PC-9 (cell line): ENCODE measurements around the gene ZMAT5. TPM values are rescaled to one million over a fixed set of nuclear protein-coding genes. Genes with fewer than 3 reads are reported as not detected.

ENCODE experiments used
- BruUV-seq: library from RNA; stranded (reverse); fragments of 400-500 nt; replicated peaks from 2 replicates; lab custom pipeline; 2021; lab: Mats Ljungman, UMichigan
- CTCF ChIA-PET: fragments of 300-600 bp; sonication (Branson Sonifier 250); formaldehyde crosslinking; loops from one replicate; lab custom pipeline; 2022; ENCODE audit warnings: antibody characterized with exemption; lab: Charles Lee
- POLR2A ChIA-PET: fragments of 300-600 bp; sonication (Branson Sonifier 250); formaldehyde crosslinking; loops from one replicate; lab custom pipeline; 2022; ENCODE audit warnings: antibody characterized with exemption; ENCODE audit not compliant: unreplicated experiment; lab: Charles Lee
- DNase-seq, 2 experiments: peaks; one replicate each; pipeline versions ENCODE4 v3.0.0 to v3.0.0-alpha.2; 2015 to 2022; ENCODE audit warnings: mixed read lengths in 1 of 2
- H2AFZ ChIP-seq: fragments of 200-600 bp; sonication (generic); 2 replicates; pipeline ENCODE4 v1.8.1; 2017; ENCODE audit warnings: antibody characterized with exemption
- H3F3A ChIP-seq: fragments of 200-600 bp; sonication (generic); 2 replicates; pipeline ENCODE4 v1.8.1; 2017; ENCODE audit warnings: antibody characterized with exemption, mild to moderate bottlenecking, low read depth; ENCODE audit not compliant: insufficient read depth
- H3K27ac ChIP-seq: fragments of 200-600 bp; sonication (generic); 2 replicates; pipeline ENCODE4 v1.6.1; 2016; ENCODE audit warnings: mixed run types
- H3K27me3 ChIP-seq: fragments of 200-600 bp; sonication (generic); 2 replicates; pipeline ENCODE4 v1.6.1; 2016; ENCODE audit warnings: low read depth, mixed run types; ENCODE audit not compliant: insufficient read depth
- H3K36me3 ChIP-seq: fragments of 200-600 bp; sonication (generic); 2 replicates; pipeline ENCODE4 v1.6.1; 2016; ENCODE audit warnings: low read depth, mixed run types
- H3K4me1 ChIP-seq: fragments of 200-600 bp; sonication (generic); replicated peaks from 2 replicates; pipeline ENCODE4 v1.6.1; 2016; ENCODE audit warnings: mixed run types; ENCODE audit not compliant: insufficient read depth
- H3K4me2 ChIP-seq: fragments of 200-600 bp; sonication (generic); 2 replicates; pipeline ENCODE4 v1.6.1; 2017; ENCODE audit warnings: mixed run types
- H3K4me3 ChIP-seq: fragments of 200-600 bp; sonication (generic); 2 replicates; pipeline ENCODE4 v1.6.1; 2016; ENCODE audit warnings: mixed run types
- H3K79me2 ChIP-seq: fragments of 200-600 bp; sonication (generic); 2 replicates; pipeline ENCODE4 v1.6.1; 2017; ENCODE audit warnings: low read depth, mixed run types
- H3K9me2 ChIP-seq: fragments of 200-600 bp; sonication (generic); 2 replicates; pipeline ENCODE4 v1.8.1; 2017; ENCODE audit warnings: mild to moderate bottlenecking; ENCODE audit not compliant: insufficient read depth
- H3K9me3 ChIP-seq: fragments of 200-600 bp; sonication (generic); 2 replicates; pipeline ENCODE4 v1.8.1; 2016; ENCODE audit warnings: low read depth; ENCODE audit not compliant: insufficient read depth
- H4K20me1 ChIP-seq: fragments of 200-600 bp; sonication (generic); 2 replicates; pipeline ENCODE4 v1.8.1; 2017; ENCODE audit not compliant: insufficient read depth
- EZH2 ChIP-seq: fragments of 200-600 bp; sonication (generic); IDR thresholded peaks from 2 replicates; pipeline ENCODE4 v1.8.0; 2017; ENCODE audit warnings: antibody characterized with exemption, low read depth
- intact Hi-C: fragments of 100-400 bp; cut with micrococcal nuclease; formaldehyde crosslinking; loops from one replicate; pipeline ENCODE4 v1.10.0; 2022; ENCODE audit not compliant: unreplicated experiment
- total RNA-seq: library from RNA; stranded (reverse); gene quantifications from 2 replicates; pipeline ENCODE4 v1.2.3, GENCODE V29; 2021
- TF ChIP-seq, protein P1 (sequence below): fragments of 200-600 bp; sonication (generic); conservative IDR thresholded peaks from 2 replicates; pipeline ENCODE4 v1.6.1; 2017; ENCODE audit warnings: mixed run types, antibody characterized with exemption, mild to moderate bottlenecking, moderate library complexity

ZMAT5 gene
- total RNA-seq, 1 experiment from 2014 or later: 14.2 TPM

- ChIA-PET CTCF (no interaction called here), POLR2A (no interaction called here)
- Histone ChIP-seq H3K4me3 (no peak overlapping the region), H2AFZ (no peak overlapping the region), H3K27me3 (no peaks in the 10 kb centered on the region), H3K9me3 (no peaks in the 10 kb centered on the region), H3K79me2 (no peaks in the 10 kb centered on the region), H3K36me3 (no peaks in the 10 kb centered on the region), H3K4me2 (no peak overlapping the region), H4K20me1 (no peaks in the 10 kb centered on the region), H3F3A (peaks cover 17% of the 10 kb centered on the region), H3K9me2 (no peaks in the 10 kb centered on the region), H3K4me1 (peaks cover 30% of the 10 kb centered on the region), H3K27ac (no peak overlapping the region)
- TF ChIP-seq, protein P1, sequence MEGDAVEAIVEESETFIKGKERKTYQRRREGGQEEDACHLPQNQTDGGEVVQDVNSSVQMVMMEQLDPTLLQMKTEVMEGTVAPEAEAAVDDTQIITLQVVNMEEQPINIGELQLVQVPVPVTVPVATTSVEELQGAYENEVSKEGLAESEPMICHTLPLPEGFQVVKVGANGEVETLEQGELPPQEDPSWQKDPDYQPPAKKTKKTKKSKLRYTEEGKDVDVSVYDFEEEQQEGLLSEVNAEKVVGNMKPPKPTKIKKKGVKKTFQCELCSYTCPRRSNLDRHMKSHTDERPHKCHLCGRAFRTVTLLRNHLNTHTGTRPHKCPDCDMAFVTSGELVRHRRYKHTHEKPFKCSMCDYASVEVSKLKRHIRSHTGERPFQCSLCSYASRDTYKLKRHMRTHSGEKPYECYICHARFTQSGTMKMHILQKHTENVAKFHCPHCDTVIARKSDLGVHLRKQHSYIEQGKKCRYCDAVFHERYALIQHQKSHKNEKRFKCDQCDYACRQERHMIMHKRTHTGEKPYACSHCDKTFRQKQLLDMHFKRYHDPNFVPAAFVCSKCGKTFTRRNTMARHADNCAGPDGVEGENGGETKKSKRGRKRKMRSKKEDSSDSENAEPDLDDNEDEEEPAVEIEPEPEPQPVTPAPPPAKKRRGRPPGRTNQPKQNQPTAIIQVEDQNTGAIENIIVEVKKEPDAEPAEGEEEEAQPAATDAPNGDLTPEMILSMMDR: no peak
- TF ChIP-seq EZH2: no peak
- DNase-seq: no peak
- intact Hi-C loops: no loop called here
- no TSS peak for BruUV-seq
Measured at GRCh38 chr22:29707010-29707409, 59.8 kb downstream of the ZMAT5 start.

- intact Hi-C loops: no loop called here
- CTCF ChIA-PET: no interaction called here
Measured at GRCh38 chr22:29706486-29706885, 60.3 kb downstream of the ZMAT5 start.

DNA sequence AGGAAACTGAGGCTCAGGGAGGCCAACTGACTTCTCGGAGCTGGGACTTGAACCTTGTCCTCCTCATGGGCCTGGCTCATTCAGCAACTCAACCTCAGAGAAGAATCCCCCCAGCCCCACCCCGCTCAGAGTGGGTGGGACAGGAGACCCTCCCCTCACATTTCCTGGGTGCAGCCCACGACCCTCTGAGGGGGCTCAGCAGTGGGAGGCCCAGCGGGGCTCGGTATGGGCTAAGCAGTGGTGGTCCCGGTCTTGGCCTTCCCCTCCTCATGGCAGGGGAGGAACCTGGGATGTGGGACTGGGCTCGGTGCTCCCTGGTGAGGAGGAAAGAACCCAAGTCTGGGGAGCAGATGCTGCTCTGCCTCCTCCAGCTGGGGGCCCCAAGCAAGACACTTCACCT is 61.2 kb downstream of the ZMAT5 start:
- Histone ChIP-seq H3F3A (peaks cover 30% of the 10 kb centered on the region), H3K9me2 (no peaks in the 10 kb centered on the region), H3K4me1 (peaks cover 33% of the 10 kb centered on the region), H3K27me3 (no peaks in the 10 kb centered on the region), H3K27ac (no peak overlapping the region), H2AFZ (no peak overlapping the region), H3K36me3 (no peaks in the 10 kb centered on the region), H3K79me2 (no peaks in the 10 kb centered on the region), H3K4me2 (no peak overlapping the region), H4K20me1 (no peaks in the 10 kb centered on the region), H3K9me3 (no peaks in the 10 kb centered on the region), H3K4me3 (no peak overlapping the region)
- intact Hi-C loops: no loop called here
- POLR2A ChIA-PET: no interaction called here
- TF ChIP-seq EZH2: no peak
- TF ChIP-seq, protein P1: no peak
- DNase-seq: no peak
- CTCF ChIA-PET: interaction anchor here (0.6 kb wide), 1 partner anchor 58 kb away, joined by 3 read pairs; no protein-coding TSS in a partner anchor
- BruUV-seq: no TSS peak

More at GRCh38 chr22:29706486-29706885, 60.3 kb downstream of the ZMAT5 start:
- Histone ChIP-seq H4K20me1 (no peaks in the 10 kb centered on the region), H3K4me2 (no peak overlapping the region), H3K79me2 (no peaks in the 10 kb centered on the region), H3K9me2 (no peaks in the 10 kb centered on the region), H3K27ac (no peak overlapping the region), H3F3A (peaks cover 22% of the 10 kb centered on the region), H3K27me3 (no peaks in the 10 kb centered on the region), H3K9me3 (no peaks in the 10 kb centered on the region), H3K36me3 (no peaks in the 10 kb centered on the region), H3K4me1 (peaks cover 33% of the 10 kb centered on the region), H3K4me3 (no peak overlapping the region), H2AFZ (no peak overlapping the region)
- BruUV-seq: no TSS peak
- POLR2A ChIA-PET: no interaction called here
- TF ChIP-seq, protein P1: no peak
- TF ChIP-seq EZH2: no peak
- no peak for DNase-seq
